Tibial artery (tissue), 4 donors: ENCODE data around the gene MPDU1.

ENCODE experiments used
- DNase-seq, 2 donors: peaks; one replicate each; pipeline ENCODE4 v3.0.0-alpha.2; 2019
- H3K27ac ChIP-seq, 2 donors: fragments of 200-600 bp; sonication (generic) in 1 of 2; 1 replicate in 1 of 2; 2 replicates in 1 of 2; pipeline ENCODE4 v1.5.1; 2018 to 2019; ENCODE audit warnings: mild to moderate bottlenecking in 1 of 2
- H3K27me3 ChIP-seq, 2 donors: fragments of 200-600 bp; sonication (generic) in 1 of 2; one replicate each; pipeline versions ENCODE4 v1.5.1 to v1.6.0; 2016 to 2019
- H3K36me3 ChIP-seq, 3 donors: fragments of 200-600 bp; sonication (generic) in 2 of 3; one replicate each; pipeline ENCODE4 v1.5.1; 2016 to 2019; ENCODE audit warnings: mild to moderate bottlenecking in 2 of 3
- H3K4me1 ChIP-seq, 4 donors: fragments of 200-600 bp; sonication (generic) in 2 of 4; 1 replicate in 3 of 4; 2 replicates in 1 of 4; pipeline ENCODE4 v1.5.1; 2016 to 2019
- H3K4me3 ChIP-seq, 2 donors: fragments of 200-600 bp; sonication (generic) in 1 of 2; 1 replicate in 1 of 2; 2 replicates in 1 of 2; pipeline ENCODE4 v1.5.1; 2018 to 2019; ENCODE audit warnings: mild to moderate bottlenecking in 2 of 2
- H3K9me3 ChIP-seq, 3 donors: fragments of 200-600 bp; sonication (generic) in 1 of 3; one replicate each; pipeline ENCODE4 v1.5.1; 2016 to 2019
- intact Hi-C: fragments of 100-400 bp; cut with DNase I; formaldehyde crosslinking; loops from one replicate; pipeline ENCODE4 v1.15.0; 2023; ENCODE audit warnings: low total_unique reads
- TF ChIP-seq, protein P1 (sequence below), 2 experiments: fragments of 200-600 bp in 1 of 2; fragments of 450-650 bp in 1 of 2; IDR thresholded peaks; one replicate each; pipeline ENCODE4 v1.5.1; 2017 to 2019; ENCODE audit warnings: antibody characterized with exemption in 2 of 2, mild to moderate bottlenecking in 1 of 2, moderate library complexity in 1 of 2

The MPDU1 gene

GRCh38 chr17:7572338-7572587 lies 11.4 kb upstream of the MPDU1 start:
- DNase-seq, result no peak
- Histone ChIP-seq H3K4me3 (peak overlapping the region; percentile 85 to 100), H3K27me3 (no peaks in the 10 kb centered on the region), H3K27ac (peak overlapping the region; percentile 80 to 100), H3K4me1 (peaks cover 0 to 30% (median 23%) of the 10 kb centered on the region in 4 donors), H3K9me3 (no peaks in the 10 kb centered on the region), H3K36me3 (peaks cover 44 to 82% (median 53%) of the 10 kb centered on the region in 3 donors)
- TF ChIP-seq, protein P1, sequence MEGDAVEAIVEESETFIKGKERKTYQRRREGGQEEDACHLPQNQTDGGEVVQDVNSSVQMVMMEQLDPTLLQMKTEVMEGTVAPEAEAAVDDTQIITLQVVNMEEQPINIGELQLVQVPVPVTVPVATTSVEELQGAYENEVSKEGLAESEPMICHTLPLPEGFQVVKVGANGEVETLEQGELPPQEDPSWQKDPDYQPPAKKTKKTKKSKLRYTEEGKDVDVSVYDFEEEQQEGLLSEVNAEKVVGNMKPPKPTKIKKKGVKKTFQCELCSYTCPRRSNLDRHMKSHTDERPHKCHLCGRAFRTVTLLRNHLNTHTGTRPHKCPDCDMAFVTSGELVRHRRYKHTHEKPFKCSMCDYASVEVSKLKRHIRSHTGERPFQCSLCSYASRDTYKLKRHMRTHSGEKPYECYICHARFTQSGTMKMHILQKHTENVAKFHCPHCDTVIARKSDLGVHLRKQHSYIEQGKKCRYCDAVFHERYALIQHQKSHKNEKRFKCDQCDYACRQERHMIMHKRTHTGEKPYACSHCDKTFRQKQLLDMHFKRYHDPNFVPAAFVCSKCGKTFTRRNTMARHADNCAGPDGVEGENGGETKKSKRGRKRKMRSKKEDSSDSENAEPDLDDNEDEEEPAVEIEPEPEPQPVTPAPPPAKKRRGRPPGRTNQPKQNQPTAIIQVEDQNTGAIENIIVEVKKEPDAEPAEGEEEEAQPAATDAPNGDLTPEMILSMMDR (IDR thresholded peaks at IDR 0.05), result no peak
- intact Hi-C loops, result no loop called here

- intact Hi-C loops, result no loop called here
Measured at GRCh38 chr17:7572588-7573323, 10.9 kb upstream of the MPDU1 start.

GRCh38 chr17:7573324-7574080 lies 10.2 kb upstream of the MPDU1 start:
- TF ChIP-seq, protein P1 (IDR thresholded peaks at IDR 0.05), result no peak
- intact Hi-C loops, result no loop called here
- Histone ChIP-seq H3K4me1 (peaks cover 0 to 31% (median 23%) of the 10 kb centered on the region in 4 donors), H3K27me3 (no peaks in the 10 kb centered on the region), H3K4me3 (peak overlapping the region; percentile 85 to 100), H3K27ac (peak overlapping the region; percentile 98 to 100), H3K36me3 (peaks cover 52 to 85% (median 57%) of the 10 kb centered on the region in 3 donors), H3K9me3 (no peaks in the 10 kb centered on the region)
- DNase-seq, result peak; percentile 89 to 96

More at GRCh38 chr17:7572588-7573323, 10.9 kb upstream of the MPDU1 start:
- peaks cover 45 to 82% (median 54%) of the 10 kb centered on the region in 3 donors for H3K36me3 ChIP-seq
- DNase-seq, result peak; percentile 100
- H3K27ac ChIP-seq, result peak overlapping the region; percentile 98 to 100
- H3K4me1 ChIP-seq, result peaks cover 0 to 30% (median 23%) of the 10 kb centered on the region in 4 donors
- no peaks in the 10 kb centered on the region for H3K27me3 ChIP-seq
- H3K9me3 ChIP-seq, result no peaks in the 10 kb centered on the region
- H3K4me3 ChIP-seq, result peak overlapping the region; percentile 85 to 100
- TF ChIP-seq, protein P1 (IDR thresholded peaks at IDR 0.05), result no peak

- TF ChIP-seq, protein P1 (IDR thresholded peaks at IDR 0.05), result no peak
- DNase-seq, result no peak
- Histone ChIP-seq H3K27ac (peak overlapping the region; percentile 98 to 100), H3K9me3 (no peaks in the 10 kb centered on the region), H3K36me3 (peaks cover 56 to 86% (median 59%) of the 10 kb centered on the region in 3 donors), H3K27me3 (no peaks in the 10 kb centered on the region), H3K4me3 (peak overlapping the region; percentile 85 to 100), H3K4me1 (peaks cover 0 to 40% (median 29%) of the 10 kb centered on the region in 4 donors)
- intact Hi-C loops, result no loop called here
Measured at GRCh38 chr17:7574176-7574953, 9.3 kb upstream of the MPDU1 start.

DNA sequence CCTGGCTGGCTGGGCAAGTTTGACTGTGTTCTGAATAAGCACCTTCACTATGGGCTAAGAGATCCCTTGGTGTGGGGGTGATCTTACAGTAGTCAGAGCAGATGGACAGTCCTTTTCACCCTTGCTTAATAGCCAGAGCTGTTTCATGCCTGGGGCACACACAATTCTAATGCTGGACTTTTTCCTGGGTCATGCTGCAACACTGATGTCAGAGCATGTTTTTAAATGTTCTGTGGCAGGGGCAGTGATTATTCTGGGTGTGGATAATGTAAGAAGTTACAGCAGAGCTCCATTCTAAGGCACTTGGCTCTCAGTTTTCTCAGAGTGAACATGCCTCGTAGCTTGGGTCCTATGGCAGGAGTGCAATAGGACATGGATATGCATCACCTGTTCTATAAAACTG lies 8.2 kb upstream of the MPDU1 start:
- DNase-seq, result no peak
- TF ChIP-seq, protein P1 (IDR thresholded peaks at IDR 0.05), result no peak
- peaks cover 50 to 75% (median 54%) of the 10 kb centered on the region in 3 donors for H3K36me3 ChIP-seq
- peaks cover 0 to 50% (median 39%) of the 10 kb centered on the region in 4 donors for H3K4me1 ChIP-seq
- H3K4me3 ChIP-seq, result peak overlapping the region in 1 of 2 donors; percentile 100
- no peaks in the 10 kb centered on the region for H3K9me3 ChIP-seq
- intact Hi-C loops, result no loop called here
- peak overlapping the region; percentile 98 to 100 for H3K27ac ChIP-seq
- H3K27me3 ChIP-seq, result no peaks in the 10 kb centered on the region
